Immature natural killer cell (primary cell): ENCODE measurements around the gene NDUFV1. TPM values are rescaled to one million over a fixed set of nuclear protein-coding genes. Genes with fewer than 3 reads are reported as not detected.
A peak's percentile ranks its signal among the peaks of the same experiment; 100 is the strongest.

Experiments
- DNase-seq, 3 donors: peaks; one replicate each; pipeline ENCODE4 v3.0.0; 2022; ENCODE audit warnings: mixed read lengths in 1 of 3
- H3K27ac Mint-ChIP-seq, 6 donors: one replicate each; pipeline ENCODE4 v1.8.0; 2020; ENCODE audit warnings: mixed read lengths in 6 of 6, mild to moderate bottlenecking in 5 of 6, inconsistent platforms in 4 of 6, moderate library complexity in 3 of 6
- H3K27me3 Mint-ChIP-seq, 3 donors: one replicate each; pipeline ENCODE4 v1.8.0; 2020 to 2021; ENCODE audit warnings: low read depth in 3 of 3, mild to moderate bottlenecking in 3 of 3, mixed read lengths in 3 of 3, moderate library complexity in 3 of 3, inconsistent platforms in 1 of 3
- H3K36me3 Mint-ChIP-seq, 3 donors: one replicate each; pipeline ENCODE4 v1.8.0; 2020; ENCODE audit warnings: mixed read lengths in 3 of 3, inconsistent platforms in 2 of 3, mild to moderate bottlenecking in 2 of 3
- H3K4me1 Mint-ChIP-seq, 2 donors: one replicate each; pipeline ENCODE4 v1.8.0; 2020; ENCODE audit warnings: inconsistent platforms in 2 of 2, mild to moderate bottlenecking in 2 of 2, mixed read lengths in 2 of 2, moderate library complexity in 1 of 2
- H3K4me3 Mint-ChIP-seq, 5 donors: one replicate each; pipeline ENCODE4 v1.8.0; 2020; ENCODE audit warnings: mild to moderate bottlenecking in 5 of 5, mixed read lengths in 5 of 5, inconsistent platforms in 3 of 5, moderate library complexity in 3 of 5
- H3K9me3 Mint-ChIP-seq, 6 donors: one replicate each; pipeline ENCODE4 v1.8.0; 2020; ENCODE audit warnings: mild to moderate bottlenecking in 6 of 6, mixed read lengths in 6 of 6, inconsistent platforms in 4 of 6, moderate library complexity in 3 of 6
- polyA plus RNA-seq, 3 donors: library from polyadenylated mRNA; unstranded; fragments of 300-500 nt; fragmentation: Illumina TruSeq; gene quantifications; one replicate each; pipeline ENCODE4 v1.2.3, GENCODE V29; 2021

NDUFV1 gene
- polyA plus RNA-seq, 3 donors from 2014 or later: 173 to 261 (median 195) TPM

- H3K27ac Mint-ChIP-seq: peak overlapping the region in 3 of 6 donors; percentile 39 to 88 (median 88)
- no peaks in the 10 kb centered on the region for H3K9me3 Mint-ChIP-seq
Measured at GRCh38 chr11:67609316-67609715, 2.6 kb downstream of the NDUFV1 start.

GRCh38 chr11:67610302-67610868 is 3.6 kb downstream of the NDUFV1 start:
- Mint-ChIP-seq H3K9me3 (no peaks in the 10 kb centered on the region), H3K27me3 (peaks cover 3 to 15% (median 14%) of the 10 kb centered on the region in 3 donors), H3K4me3 (no peak overlapping the region), H3K4me1 (peaks cover 46 to 49% of the 10 kb centered on the region in 2 donors), H3K36me3 (peaks cover 3 to 20% (median 7%) of the 10 kb centered on the region in 3 donors), H3K27ac (peak overlapping the region in 3 of 6 donors; percentile 17 to 71 (median 59))
- no peak for DNase-seq

More at GRCh38 chr11:67609316-67609715, 2.6 kb downstream of the NDUFV1 start:
- H3K36me3 Mint-ChIP-seq: peaks cover 3 to 20% (median 7%) of the 10 kb centered on the region in 3 donors
- peaks cover 3 to 13% (median 12%) of the 10 kb centered on the region in 3 donors for H3K27me3 Mint-ChIP-seq
- H3K4me1 Mint-ChIP-seq: peaks cover 36 to 38% of the 10 kb centered on the region in 2 donors
- no peak for DNase-seq
- H3K4me3 Mint-ChIP-seq: no peak overlapping the region

GRCh38 chr11:67611165-67611564 is 4.4 kb downstream of the NDUFV1 start:
- peaks cover 48 to 49% of the 10 kb centered on the region in 2 donors for H3K4me1 Mint-ChIP-seq
- no peaks in the 10 kb centered on the region for H3K9me3 Mint-ChIP-seq
- peaks cover 3 to 20% (median 7%) of the 10 kb centered on the region in 3 donors for H3K36me3 Mint-ChIP-seq
- DNase-seq: no peak
- H3K27ac Mint-ChIP-seq: peak overlapping the region in 1 of 6 donors; percentile 71
- peaks cover 3 to 17% (median 14%) of the 10 kb centered on the region in 3 donors for H3K27me3 Mint-ChIP-seq
- H3K4me3 Mint-ChIP-seq: peak overlapping the region in 1 of 5 donors; percentile 53

- Mint-ChIP-seq H3K27ac (peak overlapping the region in 5 of 6 donors; percentile 72 to 99 (median 85)), H3K9me3 (no peaks in the 10 kb centered on the region), H3K4me1 (peaks cover 46 to 50% of the 10 kb centered on the region in 2 donors), H3K36me3 (peaks cover 3 to 20% (median 7%) of the 10 kb centered on the region in 3 donors), H3K4me3 (no peak overlapping the region), H3K27me3 (peaks cover 7 to 17% (median 14%) of the 10 kb centered on the region in 3 donors)
- DNase-seq: no peak
Measured at GRCh38 chr11:67611704-67612587, 5.2 kb downstream of the NDUFV1 start.

- Mint-ChIP-seq H3K36me3 (peaks cover 3 to 20% (median 7%) of the 10 kb centered on the region in 3 donors), H3K4me1 (peaks cover 47 to 50% of the 10 kb centered on the region in 2 donors), H3K9me3 (no peaks in the 10 kb centered on the region), H3K4me3 (no peak overlapping the region), H3K27me3 (peaks cover 8 to 17% (median 12%) of the 10 kb centered on the region in 3 donors), H3K27ac (peak overlapping the region; percentile 97 to 99 (median 98))
- no peak for DNase-seq
Measured at GRCh38 chr11:67612751-67613150, 6.0 kb downstream of the NDUFV1 start.

- H3K4me3 Mint-ChIP-seq: peak overlapping the region; percentile 80 to 88 (median 85)
- H3K4me1 Mint-ChIP-seq: peaks cover 47 to 49% of the 10 kb centered on the region in 2 donors
- peaks cover 8 to 17% (median 12%) of the 10 kb centered on the region in 3 donors for H3K27me3 Mint-ChIP-seq
- no peak for DNase-seq
- peak overlapping the region; percentile 97 to 99 (median 98) for H3K27ac Mint-ChIP-seq
- H3K9me3 Mint-ChIP-seq: no peaks in the 10 kb centered on the region
- peaks cover 3 to 19% (median 7%) of the 10 kb centered on the region in 3 donors for H3K36me3 Mint-ChIP-seq
Measured at GRCh38 chr11:67613313-67613959, 6.7 kb downstream of the NDUFV1 start.

GRCh38 chr11:67613960-67614715 is 7.4 kb downstream of the NDUFV1 start:
- peak; percentile 91 to 94 (median 93) for DNase-seq
- Mint-ChIP-seq H3K27ac (peak overlapping the region; percentile 97 to 99 (median 98)), H3K36me3 (peaks cover 0 to 12% (median 3%) of the 10 kb centered on the region in 3 donors), H3K4me3 (peak overlapping the region; percentile 80 to 88 (median 85)), H3K27me3 (peaks cover 8 to 17% (median 12%) of the 10 kb centered on the region in 3 donors), H3K9me3 (no peaks in the 10 kb centered on the region), H3K4me1 (peaks cover 42 to 44% of the 10 kb centered on the region in 2 donors)

- H3K36me3 Mint-ChIP-seq: peaks cover 0 to 12% (median 0%) of the 10 kb centered on the region in 3 donors
- peak overlapping the region; percentile 80 to 88 (median 85) for H3K4me3 Mint-ChIP-seq
- H3K4me1 Mint-ChIP-seq: peaks cover 42 to 44% of the 10 kb centered on the region in 2 donors
- peak; percentile 59 to 65 (median 64) for DNase-seq
- peaks cover 9 to 17% (median 12%) of the 10 kb centered on the region in 3 donors for H3K27me3 Mint-ChIP-seq
- no peaks in the 10 kb centered on the region for H3K9me3 Mint-ChIP-seq
- peak overlapping the region; percentile 97 to 99 (median 98) for H3K27ac Mint-ChIP-seq
Measured at GRCh38 chr11:67614730-67615714, 8.3 kb downstream of the NDUFV1 start.

- peak; percentile 35 to 49 (median 43) for DNase-seq
- Mint-ChIP-seq H3K27ac (peak overlapping the region; percentile 79 to 99 (median 98)), H3K36me3 (peaks cover 0 to 8% (median 0%) of the 10 kb centered on the region in 3 donors), H3K27me3 (peaks cover 11 to 17% (median 12%) of the 10 kb centered on the region in 3 donors), H3K4me3 (peak overlapping the region; percentile 61 to 85 (median 67)), H3K9me3 (no peaks in the 10 kb centered on the region), H3K4me1 (peaks cover 42 to 44% of the 10 kb centered on the region in 2 donors)
Measured at GRCh38 chr11:67615728-67616430, 9.1 kb downstream of the NDUFV1 start.

- no peaks in the 10 kb centered on the region for H3K9me3 Mint-ChIP-seq
- peak overlapping the region; percentile 38 to 85 (median 67) for H3K4me3 Mint-ChIP-seq
- peaks cover 0 to 8% (median 0%) of the 10 kb centered on the region in 3 donors for H3K36me3 Mint-ChIP-seq
- H3K27ac Mint-ChIP-seq: peak overlapping the region; percentile 2 to 99 (median 94)
- DNase-seq: peak in 1 of 3 donors; percentile 7
- peaks cover 42% of the 10 kb centered on the region in 2 donors for H3K4me1 Mint-ChIP-seq
- H3K27me3 Mint-ChIP-seq: peaks cover 11 to 17% (median 12%) of the 10 kb centered on the region in 3 donors
Measured at GRCh38 chr11:67616431-67617242, 9.9 kb downstream of the NDUFV1 start.
